GM18861 (cell line): ENCODE measurements around the gene PEX14.
"Not testable (repeated sequence)": the region's sequence is repeated elsewhere in the genome, so short reads cannot be mapped to it uniquely, and the experiment has no call there.

ENCODE experiments used
- ATAC-seq: cut with Tn5 transposase; IDR thresholded peaks from one replicate; pipeline ENCODE4 v1.9.1; 2021; ENCODE audit not compliant: unreplicated experiment

Gene PEX14, protein sequence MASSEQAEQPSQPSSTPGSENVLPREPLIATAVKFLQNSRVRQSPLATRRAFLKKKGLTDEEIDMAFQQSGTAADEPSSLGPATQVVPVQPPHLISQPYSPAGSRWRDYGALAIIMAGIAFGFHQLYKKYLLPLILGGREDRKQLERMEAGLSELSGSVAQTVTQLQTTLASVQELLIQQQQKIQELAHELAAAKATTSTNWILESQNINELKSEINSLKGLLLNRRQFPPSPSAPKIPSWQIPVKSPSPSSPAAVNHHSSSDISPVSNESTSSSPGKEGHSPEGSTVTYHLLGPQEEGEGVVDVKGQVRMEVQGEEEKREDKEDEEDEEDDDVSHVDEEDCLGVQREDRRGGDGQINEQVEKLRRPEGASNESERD

DNA sequence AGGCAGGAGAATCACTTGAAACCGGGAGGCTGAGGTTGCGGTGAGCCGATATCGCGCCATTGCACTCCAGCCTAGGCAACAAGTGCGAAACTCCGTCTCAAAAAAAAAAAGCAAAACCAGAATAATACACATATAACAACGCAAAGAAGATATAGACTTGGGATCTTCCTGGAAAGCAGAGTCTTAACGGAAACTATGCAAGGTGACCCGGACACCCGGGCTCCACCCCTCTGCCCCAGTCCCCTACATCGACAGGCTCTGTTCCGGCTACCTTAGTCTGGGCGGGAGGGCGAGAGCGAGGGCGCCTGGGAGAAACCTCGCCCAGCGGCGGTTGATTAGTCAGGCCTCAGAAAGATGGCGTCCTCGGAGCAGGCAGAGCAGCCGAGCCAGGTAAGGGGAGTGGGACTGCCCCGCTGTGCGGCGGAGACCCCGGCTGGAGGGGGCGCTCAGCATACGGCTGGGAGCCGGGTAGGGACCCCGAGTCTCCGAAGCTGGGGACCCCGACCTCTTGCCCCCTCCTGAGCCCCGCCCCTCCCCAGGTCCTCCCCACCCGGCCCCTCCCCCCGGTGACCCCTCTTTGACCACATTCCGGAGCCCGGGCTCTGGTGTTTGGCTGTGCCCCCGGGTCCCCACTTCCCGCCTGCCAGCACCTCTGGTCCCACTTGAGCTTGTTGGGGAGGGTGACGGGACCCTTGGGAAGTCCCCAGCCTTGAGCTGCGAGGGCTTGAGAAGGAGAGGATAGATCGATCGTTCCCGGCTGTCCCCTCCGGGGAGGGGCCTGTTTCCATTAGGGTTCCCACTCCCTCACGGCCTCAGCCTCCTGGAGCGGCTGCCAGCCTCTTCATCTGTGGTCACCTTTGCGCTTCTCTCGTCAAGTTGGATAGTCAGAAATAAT, at the start of gene PEX14:
TSS of gene PEX14 (plus strand) at position 338 of the 895 bp plus-strand sequence. CDS start at position 355, 17 bp downstream.
- ATAC-seq: peak; percentile 31

DNA sequence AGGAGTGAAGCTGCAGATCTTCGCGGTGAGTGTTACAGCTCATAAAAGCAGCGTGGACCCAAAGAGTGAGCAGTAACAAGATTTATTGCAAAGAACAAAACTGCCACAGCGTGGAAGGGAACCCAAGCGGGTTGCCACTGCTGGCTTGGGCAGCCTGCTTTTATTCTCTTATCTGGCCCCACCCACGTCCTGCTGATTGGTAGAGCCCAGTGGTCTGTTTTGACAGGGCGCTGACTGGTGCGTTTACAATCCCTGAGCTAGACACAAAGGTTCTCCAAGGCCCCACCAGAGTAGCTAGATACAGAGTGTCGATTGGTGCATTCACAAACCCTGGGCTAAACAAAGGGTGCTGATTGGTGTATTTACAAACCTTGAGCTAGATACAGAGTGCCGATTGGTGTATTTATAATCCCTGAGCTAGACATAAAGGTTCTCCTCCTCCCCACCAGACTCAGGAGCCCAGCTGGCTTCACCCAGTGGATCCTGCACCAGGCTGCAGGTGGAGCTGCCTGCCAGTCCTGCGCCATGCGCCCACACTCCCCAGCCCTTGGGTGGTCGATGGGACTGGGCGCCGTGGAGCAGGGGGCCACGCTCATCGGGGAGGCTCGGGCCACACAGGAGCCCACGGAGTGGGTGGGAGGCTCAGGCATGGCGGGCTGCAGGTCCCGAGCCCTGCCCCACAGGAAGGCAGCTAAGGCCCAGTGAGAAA, 48.8 kb upstream of the PEX14 start:
- not testable (repeated sequence) for ATAC-seq

DNA sequence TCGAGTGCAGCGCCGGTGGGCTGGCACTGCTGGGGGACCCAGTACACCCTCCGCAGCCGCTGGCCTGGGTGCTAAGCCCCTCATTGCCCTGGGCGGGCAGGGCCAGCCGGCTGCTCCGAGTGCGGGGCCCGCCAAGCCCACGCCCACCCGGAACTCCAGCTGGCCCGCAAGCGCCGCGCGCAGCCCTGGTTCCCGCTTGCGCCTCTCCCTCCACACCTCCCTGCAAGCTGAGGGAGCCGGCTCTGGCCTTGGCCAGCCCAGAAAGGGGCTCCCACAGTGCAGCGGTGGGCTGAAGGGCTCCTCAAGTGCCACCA, 48.3 kb upstream of the PEX14 start:
- not testable (repeated sequence) for ATAC-seq

DNA sequence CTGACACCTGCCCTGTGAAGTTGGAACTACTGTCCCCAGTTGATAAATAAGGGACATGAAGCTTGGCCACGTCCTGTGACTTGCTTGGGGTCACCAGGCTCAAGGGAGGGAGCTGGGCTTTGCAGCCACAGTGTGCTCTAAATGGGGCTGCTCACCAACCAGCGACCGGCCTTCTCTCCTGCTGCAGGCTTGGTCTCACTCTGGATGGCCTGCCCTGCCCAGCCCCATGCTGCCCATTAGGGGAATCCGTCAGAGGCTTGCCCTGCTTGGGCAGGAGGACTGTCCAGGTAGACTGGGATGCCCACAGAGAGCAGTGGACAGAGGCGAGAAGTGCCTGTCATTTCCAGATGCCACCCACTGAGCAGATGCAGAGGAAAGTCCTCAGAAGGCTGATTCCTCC, 45.8 kb upstream of the PEX14 start:
- no peak for ATAC-seq

DNA sequence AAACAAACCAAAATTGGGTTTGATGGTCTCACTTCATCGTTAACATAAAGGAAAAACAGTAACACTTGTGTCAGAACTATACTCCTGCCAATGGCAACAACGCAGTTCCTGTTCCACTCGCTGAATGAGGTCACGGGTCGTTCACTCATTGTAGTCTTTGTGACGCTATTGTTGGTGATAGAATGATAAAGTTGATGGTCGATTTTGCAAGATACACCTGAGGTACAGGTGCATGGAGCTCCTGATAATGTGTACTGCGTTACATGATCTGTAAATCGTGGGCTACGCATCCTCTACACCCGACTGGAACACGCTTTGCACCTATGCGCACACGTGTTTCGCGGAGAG, 44.9 kb upstream of the PEX14 start:
- peak; percentile 15 for ATAC-seq

DNA sequence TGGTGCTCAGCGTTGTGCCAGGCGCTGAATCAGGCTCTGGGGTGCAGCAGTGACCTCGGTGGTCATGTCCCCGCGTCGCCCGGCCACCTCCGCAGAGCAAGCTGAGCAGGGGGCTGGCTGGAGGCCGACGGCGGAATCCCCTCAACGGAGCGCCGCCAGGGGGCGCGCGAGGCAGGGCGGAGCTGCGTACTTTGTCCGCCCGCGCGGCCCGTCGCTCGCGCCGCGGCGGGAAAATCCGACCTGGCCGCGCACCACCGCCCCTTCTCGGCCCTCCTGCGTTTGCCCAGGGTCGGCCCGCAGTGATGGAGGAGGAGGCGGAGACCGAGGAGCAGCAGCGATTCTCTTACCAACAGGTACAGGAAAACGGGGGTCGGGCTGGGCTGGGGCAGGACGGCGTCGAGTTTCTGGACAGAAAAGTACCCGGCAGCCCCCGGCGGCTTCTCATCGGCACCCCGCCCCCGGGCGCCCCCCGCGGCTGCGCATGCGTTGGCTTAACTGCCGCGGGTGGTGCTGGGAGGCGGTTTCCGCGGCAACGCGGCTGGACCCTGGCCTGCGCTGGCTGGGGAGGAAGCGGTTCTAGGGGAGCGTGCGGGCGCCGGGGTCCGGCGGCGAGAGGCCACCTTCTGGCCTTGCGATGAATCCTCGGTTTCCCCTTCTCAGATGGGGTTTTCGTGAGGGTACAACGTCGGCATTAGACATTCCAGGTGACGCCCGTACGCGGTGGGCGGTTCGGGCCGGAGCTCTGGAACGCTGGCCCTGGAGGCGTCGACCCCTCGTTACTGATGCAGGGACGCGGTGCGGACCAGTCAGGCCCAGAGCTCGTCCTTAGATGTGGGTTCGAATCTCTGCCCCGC, 44.3 kb upstream of the PEX14 start, which contains the start of gene CENPS:
TSS of gene CENPS (plus strand) at position 218 of the 854 bp plus-strand sequence. CDS start at position 303, 85 bp downstream.
- ATAC-seq: peak; percentile 76

DNA sequence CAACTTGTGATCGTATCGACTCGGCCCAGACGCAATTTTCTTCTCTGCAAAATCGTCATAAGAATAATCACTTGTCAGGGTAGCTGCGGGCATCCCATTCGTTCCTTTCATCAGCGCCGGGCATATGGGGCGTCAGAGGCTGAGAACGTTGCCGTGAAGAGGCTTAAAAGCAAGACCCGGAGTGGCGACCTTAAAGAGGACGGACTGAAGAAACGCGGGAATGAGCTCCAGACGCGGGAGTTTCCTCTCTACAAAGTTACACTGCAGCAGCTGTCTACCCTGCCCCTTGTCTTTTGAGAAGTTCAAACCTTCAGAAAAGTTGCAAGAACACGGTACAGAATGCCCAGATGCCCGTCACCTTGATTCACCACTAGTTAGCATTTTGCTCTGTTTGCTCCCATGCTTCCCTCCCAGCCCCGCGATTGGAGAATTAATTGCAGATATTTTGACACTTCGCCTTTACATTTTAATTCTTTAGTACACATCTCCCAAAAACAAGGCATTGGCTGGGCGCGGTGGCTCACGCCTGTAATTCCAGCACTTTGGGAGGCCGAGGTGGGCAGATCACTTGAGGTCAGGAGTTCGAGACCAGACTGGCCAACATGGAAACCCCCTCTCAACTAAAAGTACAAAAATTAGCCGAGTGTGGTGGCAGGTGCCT, 43.5 kb upstream of the PEX14 start:
- ATAC-seq: no peak

DNA sequence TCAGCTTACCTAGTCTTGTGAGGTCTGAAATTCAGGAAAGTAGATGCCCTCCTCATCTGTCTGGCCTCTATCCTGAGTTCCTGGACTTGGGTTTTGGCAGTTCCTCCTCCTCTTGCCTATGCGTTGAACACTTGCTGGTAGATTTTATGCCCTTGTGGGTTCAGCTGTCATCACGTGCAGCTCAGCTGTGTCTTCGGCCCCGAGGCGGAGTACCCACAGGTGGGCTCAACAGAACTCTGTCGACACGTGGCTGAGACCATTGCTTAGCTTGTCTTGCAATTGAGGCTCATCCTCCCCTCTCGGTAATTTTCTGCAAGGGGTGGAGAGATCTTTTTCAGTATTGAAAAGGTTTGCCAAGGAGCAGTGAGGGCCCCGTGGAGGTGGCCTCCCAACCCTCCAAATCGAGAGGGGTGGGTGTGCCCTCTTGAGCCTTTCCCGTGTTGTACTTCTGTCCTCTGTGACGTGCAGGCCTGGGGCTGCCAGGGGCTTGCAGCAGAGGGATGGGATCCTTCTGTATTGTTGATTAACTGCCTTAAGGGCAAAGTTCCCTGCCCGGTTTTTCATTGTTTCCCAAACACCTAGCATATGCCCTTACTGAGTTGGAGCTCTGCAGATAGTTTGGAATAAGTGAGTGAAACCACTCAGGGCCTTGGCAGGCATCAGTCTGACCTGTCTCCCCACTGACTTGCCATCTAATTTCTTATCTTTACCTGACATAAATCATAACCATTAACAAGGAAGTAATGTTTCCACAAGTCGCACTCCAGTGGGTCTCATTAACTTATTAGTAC, 41.6 kb upstream of the PEX14 start:
- no peak for ATAC-seq

DNA sequence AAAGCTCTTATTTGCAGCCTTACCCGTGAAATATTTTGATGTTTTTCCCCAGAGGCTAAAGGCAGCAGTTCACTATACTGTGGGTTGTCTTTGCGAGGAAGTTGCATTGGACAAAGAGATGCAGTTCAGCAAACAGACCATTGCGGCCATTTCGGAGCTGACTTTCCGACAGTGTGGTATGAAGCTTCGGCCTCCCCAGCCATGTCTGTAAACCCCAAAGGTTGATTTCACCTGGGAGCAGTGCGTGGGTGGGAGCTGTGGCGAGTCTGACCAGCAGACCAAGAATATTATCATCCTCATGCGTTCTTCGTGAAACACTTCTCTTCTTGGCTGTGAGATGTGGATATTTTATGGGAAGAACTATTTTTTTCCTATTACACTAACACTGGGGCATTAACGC, 41.0 kb upstream of the PEX14 start:
- ATAC-seq: no peak

DNA sequence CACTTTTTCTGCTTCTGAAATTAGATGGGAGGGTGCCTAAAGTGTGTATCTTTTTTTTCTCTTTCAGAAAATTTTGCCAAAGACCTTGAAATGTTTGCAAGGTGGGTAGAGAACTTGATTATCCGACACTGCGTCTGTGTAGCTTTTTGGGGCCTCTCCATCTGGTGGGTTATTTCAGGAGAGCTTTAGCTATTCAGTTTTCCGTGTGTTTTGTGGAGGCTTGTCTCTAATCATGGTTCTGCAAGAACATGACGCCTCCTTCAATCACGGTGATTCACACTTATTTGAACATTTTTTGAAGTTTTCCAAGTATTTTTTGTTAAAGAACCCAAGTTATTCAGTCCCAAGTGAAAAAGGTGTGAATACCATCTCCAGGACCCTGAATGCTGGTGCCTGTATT, 40.2 kb upstream of the PEX14 start:
- ATAC-seq: no peak

DNA sequence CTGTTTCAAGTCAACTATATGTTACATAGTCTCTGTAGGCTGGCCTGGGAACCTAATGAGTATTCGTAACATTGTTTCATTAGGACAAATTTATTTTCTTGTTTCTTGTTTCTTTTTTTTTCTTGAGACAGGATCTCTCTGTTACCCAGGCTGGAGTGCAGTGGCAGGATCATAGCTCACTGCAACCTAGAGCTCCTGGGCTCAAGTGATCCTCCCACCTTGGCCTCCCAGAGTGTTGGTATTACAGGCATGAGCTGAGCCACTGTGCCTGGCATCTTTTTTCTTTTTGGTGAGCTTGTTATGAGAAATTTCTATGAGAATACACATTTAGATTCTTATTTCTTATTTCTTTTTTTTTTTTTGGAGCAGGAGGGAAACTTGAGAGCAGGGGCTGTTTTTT, 37.7 kb upstream of the PEX14 start:
- no peak for ATAC-seq

DNA sequence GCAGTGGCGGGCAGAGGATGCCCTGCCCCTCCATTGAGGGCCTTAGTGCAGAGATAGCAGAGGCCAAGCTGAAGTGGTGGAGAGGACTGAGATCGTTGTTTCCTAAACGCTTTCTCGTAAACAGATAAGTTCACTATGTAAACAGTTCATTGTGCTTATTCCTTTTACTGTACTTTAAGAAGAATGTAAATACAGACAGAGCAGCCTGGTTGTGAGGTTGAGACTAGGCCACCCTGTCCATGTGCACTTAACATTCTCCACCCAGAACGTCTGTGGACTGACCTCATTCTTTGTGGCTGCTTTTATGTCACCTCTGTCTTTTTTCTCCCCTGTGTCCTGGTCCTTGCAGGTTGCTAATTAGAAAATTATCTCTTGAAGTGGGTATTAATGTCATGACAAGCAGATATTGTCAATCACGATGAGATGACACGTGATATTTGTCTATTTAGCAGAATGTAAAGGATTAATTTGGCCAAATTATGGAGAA, 36.0 kb upstream of the PEX14 start:
- ATAC-seq: no peak

DNA sequence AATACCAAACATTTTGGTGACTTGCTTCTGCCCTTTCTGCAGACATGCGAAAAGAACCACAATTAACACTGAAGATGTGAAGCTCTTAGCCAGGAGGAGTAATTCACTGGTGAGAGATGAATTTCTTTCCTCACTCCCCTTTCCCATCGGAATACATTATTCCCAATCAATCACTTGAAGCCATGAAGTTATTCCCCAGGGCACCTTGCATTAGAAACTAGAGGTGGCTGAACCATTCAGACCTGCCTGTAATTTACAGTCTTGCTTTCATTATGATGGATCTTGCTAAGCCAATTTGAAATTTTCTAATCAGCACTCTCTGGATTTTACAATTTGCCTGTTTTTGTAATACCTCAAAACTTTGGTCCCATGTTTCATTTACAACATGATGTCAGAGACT, 34.4 kb upstream of the PEX14 start:
- no peak for ATAC-seq

DNA sequence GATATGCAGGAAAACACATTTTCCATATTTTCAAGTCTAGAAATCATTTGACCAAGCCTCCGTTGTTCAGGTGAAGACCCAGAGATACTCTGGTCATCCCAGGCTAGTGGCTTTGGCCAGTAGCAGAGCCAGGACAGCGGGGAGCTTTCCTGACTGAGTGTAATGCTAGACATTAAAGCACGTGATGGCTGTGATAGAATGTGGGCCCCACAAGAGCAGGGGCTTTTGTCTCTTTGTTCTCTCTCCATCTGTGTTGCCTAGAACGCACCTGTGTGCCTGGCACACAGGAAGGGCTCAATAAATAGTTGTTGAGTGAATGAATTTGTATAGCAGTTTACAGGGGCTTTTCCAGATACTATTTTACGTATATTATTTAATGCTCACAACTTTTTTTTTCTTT, 34.0 kb upstream of the PEX14 start:
- no peak for ATAC-seq

DNA sequence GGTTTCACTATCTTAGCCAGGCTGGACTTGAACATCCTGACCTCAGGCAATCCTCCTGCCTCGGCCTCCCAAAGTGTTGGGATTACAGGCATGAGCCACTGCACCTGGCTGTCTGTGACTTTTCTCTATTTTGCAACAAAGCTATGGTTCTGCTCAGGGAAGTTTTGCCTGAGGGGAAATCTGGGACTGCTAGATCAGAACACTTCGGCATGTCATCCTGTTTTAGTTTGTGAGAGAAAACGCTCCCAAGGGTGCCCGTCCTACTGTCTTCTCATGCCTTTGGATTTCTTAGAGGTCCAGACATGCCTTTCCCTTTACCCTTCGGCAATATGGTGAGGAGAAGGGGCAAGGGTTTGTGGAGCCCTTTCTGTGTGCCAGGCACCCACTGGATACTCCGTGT, 30.5 kb upstream of the PEX14 start:
- no peak for ATAC-seq

DNA sequence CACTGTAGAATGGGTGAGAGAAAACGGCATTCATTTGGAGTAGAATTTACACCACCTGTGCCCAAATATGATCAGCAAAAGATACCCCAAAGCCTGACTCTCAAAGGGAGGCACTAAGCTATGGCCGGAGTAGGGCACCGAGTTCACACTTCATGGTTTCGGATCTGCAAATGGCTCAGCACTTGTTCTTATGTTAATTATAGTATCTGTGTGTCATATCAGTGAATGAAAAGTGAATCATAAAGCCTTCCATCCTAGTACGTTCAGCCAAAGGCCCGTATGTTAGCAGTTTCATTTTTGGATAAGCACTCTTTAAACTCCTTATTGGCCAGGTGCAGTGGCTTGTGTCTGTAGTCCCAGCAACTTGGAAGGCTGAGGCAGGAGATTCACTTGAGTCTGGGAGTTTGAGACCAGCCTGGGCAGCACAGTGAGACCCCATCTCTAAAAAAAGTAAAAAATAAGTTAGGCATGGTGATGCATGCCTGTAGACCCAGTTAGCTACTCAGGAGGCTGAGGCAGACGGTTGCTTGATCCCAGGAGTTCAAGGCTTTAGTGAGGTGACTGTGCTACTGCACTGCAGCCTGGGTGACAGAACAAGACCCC, 29.9 kb upstream of the PEX14 start:
- no peak for ATAC-seq

DNA sequence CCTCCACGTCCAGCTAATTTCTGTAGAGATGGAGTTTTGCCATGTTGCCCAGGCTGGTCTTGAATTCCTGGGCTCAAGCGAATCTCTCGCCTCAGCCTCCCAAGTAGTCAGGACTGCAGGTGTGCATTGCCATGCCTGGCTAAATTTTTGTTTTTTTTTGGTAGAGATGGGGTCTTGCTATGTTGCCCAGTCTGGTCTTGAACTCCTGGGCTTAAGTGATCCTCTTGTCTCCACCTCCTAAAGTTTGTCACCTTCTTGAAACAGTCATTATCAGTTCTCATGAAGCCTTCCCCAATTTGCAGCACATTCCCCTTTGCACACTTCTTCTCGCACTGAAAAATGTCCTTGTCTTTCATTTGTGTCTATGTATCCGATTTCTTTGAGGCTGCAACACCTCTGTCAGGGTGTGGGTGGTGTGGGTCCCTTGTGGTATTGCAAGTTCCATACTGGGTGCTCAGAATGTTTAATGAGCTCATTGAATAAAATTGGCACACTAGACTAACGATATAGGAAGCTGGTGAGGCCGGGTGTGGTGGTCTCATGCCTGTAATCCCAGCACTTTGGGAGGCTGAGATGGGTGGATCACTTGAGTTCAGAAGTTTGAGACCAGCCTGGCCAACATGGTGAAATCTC, 27.8 kb upstream of the PEX14 start:
- ATAC-seq: no peak

DNA sequence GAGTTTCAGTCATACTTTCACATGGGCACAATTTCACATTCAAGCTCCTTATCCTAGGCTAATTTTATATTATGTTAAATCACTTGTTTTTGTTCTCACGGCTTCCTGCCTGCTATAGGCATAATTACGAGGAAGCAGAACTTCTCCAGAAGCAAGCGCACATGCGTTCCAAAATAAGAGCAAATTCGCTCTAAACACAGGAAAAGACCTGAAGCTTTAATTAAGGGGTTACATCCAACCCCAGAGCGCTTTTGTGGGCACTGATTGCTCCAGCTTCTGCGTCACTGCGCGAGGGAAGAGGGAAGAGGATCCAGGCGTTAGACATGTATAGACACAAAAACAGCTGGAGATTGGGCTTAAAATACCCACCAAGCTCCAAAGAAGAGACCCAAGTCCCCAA, 25.0 kb upstream of the PEX14 start, which contains the start of gene CORT:
TSS of gene CORT (plus strand) at position 281 of the 400 bp plus-strand sequence. CDS start 193 bp downstream, outside the sequence.
- no peak for ATAC-seq
